Measurements from ENCODE around the gene TNS1. TPM values are rescaled to one million over a fixed set of nuclear protein-coding genes. Genes with fewer than 3 reads are reported as not detected.

The TNS1 gene
- total RNA-seq, 1 experiment from 2014 or later: 0.49 TPM

DNA sequence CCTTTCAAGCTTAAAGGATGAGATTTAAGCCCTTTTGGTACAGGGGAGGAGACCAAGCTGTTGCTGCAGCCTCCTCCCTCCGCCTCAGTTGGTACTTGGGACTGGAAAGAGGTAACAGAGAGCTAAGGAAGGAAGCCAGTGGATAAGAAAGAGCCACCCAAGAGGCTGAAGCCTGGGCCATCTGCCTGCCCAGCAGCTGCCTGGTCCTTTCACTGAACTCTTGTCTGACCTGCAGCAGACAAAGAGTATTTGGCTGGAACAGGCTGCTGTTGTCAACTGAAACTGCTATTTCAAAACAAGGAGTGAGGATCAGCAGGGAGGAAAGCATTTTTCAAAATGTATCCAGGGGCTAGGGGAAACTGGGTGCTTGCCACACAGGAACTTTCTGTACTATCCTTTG lies 30.3 kb downstream of the TNS1 start:
- Histone ChIP-seq H3K27me3 (ENCODE audit: control insufficient read depth, insufficient read depth, low read length) (peaks cover 21% of the 10 kb centered on the region), H3K36me3 (ENCODE audit: control insufficient read depth, insufficient read depth, low read length) (no peaks in the 10 kb centered on the region), H3K9me3 (ENCODE audit: control insufficient read depth, insufficient read depth, low read depth, low read length) (no peaks in the 10 kb centered on the region), H3K27ac (ENCODE audit: low read length) (no peak overlapping the region), H3K4me1 (ENCODE audit: control insufficient read depth, insufficient read depth, low read length) (no peaks in the 10 kb centered on the region), H3K4me3 (ENCODE audit: low read depth in 2 of 2, low read length in 2 of 2) (no peak overlapping the region)
- TF ChIP-seq POLR2AphosphoS5 (IDR thresholded peaks at IDR 0.05; ENCODE audit: low read depth, low read length): no peak
- no peak for TF ChIP-seq TCF7L2 (IDR thresholded peaks at IDR 0.05; ENCODE audit: low read depth, low read length)
- TF ChIP-seq, protein P1, sequence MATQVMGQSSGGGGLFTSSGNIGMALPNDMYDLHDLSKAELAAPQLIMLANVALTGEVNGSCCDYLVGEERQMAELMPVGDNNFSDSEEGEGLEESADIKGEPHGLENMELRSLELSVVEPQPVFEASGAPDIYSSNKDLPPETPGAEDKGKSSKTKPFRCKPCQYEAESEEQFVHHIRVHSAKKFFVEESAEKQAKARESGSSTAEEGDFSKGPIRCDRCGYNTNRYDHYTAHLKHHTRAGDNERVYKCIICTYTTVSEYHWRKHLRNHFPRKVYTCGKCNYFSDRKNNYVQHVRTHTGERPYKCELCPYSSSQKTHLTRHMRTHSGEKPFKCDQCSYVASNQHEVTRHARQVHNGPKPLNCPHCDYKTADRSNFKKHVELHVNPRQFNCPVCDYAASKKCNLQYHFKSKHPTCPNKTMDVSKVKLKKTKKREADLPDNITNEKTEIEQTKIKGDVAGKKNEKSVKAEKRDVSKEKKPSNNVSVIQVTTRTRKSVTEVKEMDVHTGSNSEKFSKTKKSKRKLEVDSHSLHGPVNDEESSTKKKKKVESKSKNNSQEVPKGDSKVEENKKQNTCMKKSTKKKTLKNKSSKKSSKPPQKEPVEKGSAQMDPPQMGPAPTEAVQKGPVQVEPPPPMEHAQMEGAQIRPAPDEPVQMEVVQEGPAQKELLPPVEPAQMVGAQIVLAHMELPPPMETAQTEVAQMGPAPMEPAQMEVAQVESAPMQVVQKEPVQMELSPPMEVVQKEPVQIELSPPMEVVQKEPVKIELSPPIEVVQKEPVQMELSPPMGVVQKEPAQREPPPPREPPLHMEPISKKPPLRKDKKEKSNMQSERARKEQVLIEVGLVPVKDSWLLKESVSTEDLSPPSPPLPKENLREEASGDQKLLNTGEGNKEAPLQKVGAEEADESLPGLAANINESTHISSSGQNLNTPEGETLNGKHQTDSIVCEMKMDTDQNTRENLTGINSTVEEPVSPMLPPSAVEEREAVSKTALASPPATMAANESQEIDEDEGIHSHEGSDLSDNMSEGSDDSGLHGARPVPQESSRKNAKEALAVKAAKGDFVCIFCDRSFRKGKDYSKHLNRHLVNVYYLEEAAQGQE (IDR thresholded peaks at IDR 0.05; ENCODE audit: insufficient read depth in 1 of 2, low read depth in 2 of 2, low read length in 1 of 2): no peak
- no peak for TF ChIP-seq SIN3A (IDR thresholded peaks at IDR 0.05; ENCODE audit: borderline replicate concordance, insufficient read depth, low read depth, low read length)
- no peak for TF ChIP-seq CTCF (IDR thresholded peaks at IDR 0.05)
- ChIA-PET POLR2A (no interaction called here), CTCF (no interaction called here)
- no peak for ATAC-seq
- intact Hi-C loops (cut with micrococcal nuclease; ENCODE audit: unreplicated experiment) (no loop called here), in situ Hi-C loops (cut with HindIII; ENCODE audit: low pct_unique_long_range_greater_than_20kb, low sequenced_read_pairs) (no loop called here)
- no TSS peak for BruUV-seq (replicated peaks)
- DNase-seq (ENCODE audit: low read depth, low spot score): no peak

DNA sequence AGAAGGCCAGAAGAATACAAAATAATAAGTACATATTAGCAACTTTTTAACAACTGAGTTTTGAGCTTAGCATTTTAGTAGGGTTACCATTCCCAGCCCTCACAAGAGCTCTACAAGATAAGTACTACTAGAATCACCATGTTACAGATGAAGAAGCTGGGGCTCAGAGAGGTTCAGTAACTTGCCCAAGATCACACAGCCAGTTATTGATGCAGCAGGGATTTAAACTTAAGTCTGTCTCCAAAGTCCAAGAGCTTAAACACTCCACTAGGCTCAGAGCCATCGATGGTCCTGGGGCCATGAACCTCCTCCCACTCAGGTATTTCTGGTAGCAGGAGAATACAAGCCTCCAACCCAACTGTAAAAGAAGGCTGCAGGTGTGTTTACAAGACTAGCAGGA lies 30.8 kb downstream of the TNS1 start:
- Histone ChIP-seq H3K36me3 (ENCODE audit: control insufficient read depth, insufficient read depth, low read length) (no peaks in the 10 kb centered on the region), H3K27me3 (ENCODE audit: control insufficient read depth, insufficient read depth, low read length) (peaks cover 19% of the 10 kb centered on the region), H3K4me3 (ENCODE audit: low read depth in 2 of 2, low read length in 2 of 2) (no peak overlapping the region), H3K4me1 (ENCODE audit: control insufficient read depth, insufficient read depth, low read length) (no peaks in the 10 kb centered on the region), H3K27ac (ENCODE audit: low read length) (no peak overlapping the region), H3K9me3 (ENCODE audit: control insufficient read depth, insufficient read depth, low read depth, low read length) (no peaks in the 10 kb centered on the region)
- ChIA-PET CTCF (no interaction called here), POLR2A (no interaction called here)
- intact Hi-C loops (cut with micrococcal nuclease; ENCODE audit: unreplicated experiment): no loop called here
- TF ChIP-seq TCF7L2 (IDR thresholded peaks at IDR 0.05; ENCODE audit: low read depth, low read length) (no peak), SIN3A (IDR thresholded peaks at IDR 0.05; ENCODE audit: borderline replicate concordance, insufficient read depth, low read depth, low read length) (no peak), CTCF (IDR thresholded peaks at IDR 0.05) (no peak), POLR2AphosphoS5 (IDR thresholded peaks at IDR 0.05; ENCODE audit: low read depth, low read length) (no peak)
- TF ChIP-seq, protein P1 (IDR thresholded peaks at IDR 0.05; ENCODE audit: insufficient read depth in 1 of 2, low read depth in 2 of 2, low read length in 1 of 2): no peak
- in situ Hi-C loops (cut with HindIII; ENCODE audit: low pct_unique_long_range_greater_than_20kb, low sequenced_read_pairs): no loop called here
- DNase-seq (ENCODE audit: low read depth, low spot score) (no peak), ATAC-seq (no peak)
- no TSS peak for BruUV-seq (replicated peaks)

Data from Panc1 (cell line).